Kidney tubule cell (primary cell): ENCODE results near the gene MAP2K6.
"Not testable (repeated sequence)": the region's sequence is repeated elsewhere in the genome, so short reads cannot be mapped to it uniquely, and the experiment has no call there.

Source experiments
- DNase-seq: peaks from one replicate; pipeline ENCODE4 v3.0.0-alpha.2; 2018; ENCODE audit warnings: low spot score

The MAP2K6 gene

GRCh38 chr17:69457603-69458002 lies 43.1 kb downstream of the MAP2K6 start:
- DNase-seq: no peak

GRCh38 chr17:69460963-69461922 lies 46.7 kb downstream of the MAP2K6 start:
- no peak for DNase-seq

- DNase-seq: no peak
Observed at GRCh38 chr17:69461951-69462369, 47.5 kb downstream of the MAP2K6 start.

GRCh38 chr17:69462882-69463281 lies 48.4 kb downstream of the MAP2K6 start:
- no peak for DNase-seq

GRCh38 chr17:69466451-69466850 lies 52.0 kb downstream of the MAP2K6 start:
- peak; percentile 48 for DNase-seq

GRCh38 chr17:69466905-69467667 lies 52.6 kb downstream of the MAP2K6 start:
- peak; percentile 91 for DNase-seq

- DNase-seq: no peak
Observed at GRCh38 chr17:69468207-69468606, 53.7 kb downstream of the MAP2K6 start.

- no peak for DNase-seq
Observed at GRCh38 chr17:69470702-69471101, 56.2 kb downstream of the MAP2K6 start.

DNA sequence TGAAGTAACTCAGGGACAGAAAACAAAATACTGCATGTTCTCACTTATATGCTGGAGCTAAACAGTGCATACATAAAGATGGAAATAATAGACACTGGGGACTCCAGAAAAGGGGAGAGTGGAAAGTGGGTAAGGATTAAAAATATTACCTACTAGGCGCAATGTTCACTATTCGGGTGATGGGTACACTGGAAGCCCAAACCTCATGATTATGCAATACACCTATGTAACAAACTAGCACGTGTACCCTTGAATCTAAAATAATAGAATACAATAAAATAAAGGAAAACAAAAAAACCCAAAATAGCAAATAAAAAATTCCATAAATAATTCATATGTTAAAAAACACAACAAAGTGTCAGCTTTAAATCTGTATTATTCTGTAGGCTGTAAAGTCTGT lies 56.9 kb downstream of the MAP2K6 start:
- no peak for DNase-seq

- peak; percentile 66 for DNase-seq
Observed at GRCh38 chr17:69473841-69474831, 59.6 kb downstream of the MAP2K6 start.

GRCh38 chr17:69477204-69477902 lies 62.9 kb downstream of the MAP2K6 start:
- no peak for DNase-seq

- no peak for DNase-seq
Observed at GRCh38 chr17:69477903-69478266, 63.4 kb downstream of the MAP2K6 start.

- no peak for DNase-seq
Observed at GRCh38 chr17:69478916-69479315, 64.4 kb downstream of the MAP2K6 start.

DNA sequence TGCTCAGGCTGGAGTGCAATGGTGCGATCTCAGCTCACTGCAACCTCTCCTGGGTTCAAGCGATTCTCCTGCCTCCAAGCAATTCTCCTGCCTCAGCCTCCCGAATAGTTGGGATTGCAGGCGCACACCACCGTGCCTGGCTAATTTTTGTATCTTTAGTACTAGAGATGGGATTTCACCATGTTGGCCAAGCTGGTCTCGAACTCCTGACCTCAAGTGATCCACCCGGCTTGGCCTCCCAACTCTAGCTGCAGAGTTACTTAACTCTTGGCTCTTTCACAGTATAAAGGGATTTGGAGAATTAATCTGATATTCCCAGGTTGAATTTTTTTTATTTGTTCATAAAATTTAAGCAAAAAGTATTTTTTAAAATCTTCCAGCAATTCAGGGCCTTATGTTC lies 65.3 kb downstream of the MAP2K6 start:
- DNase-seq: not testable (repeated sequence)

- DNase-seq: no peak
Observed at GRCh38 chr17:69480245-69480644, 65.7 kb downstream of the MAP2K6 start.

DNA sequence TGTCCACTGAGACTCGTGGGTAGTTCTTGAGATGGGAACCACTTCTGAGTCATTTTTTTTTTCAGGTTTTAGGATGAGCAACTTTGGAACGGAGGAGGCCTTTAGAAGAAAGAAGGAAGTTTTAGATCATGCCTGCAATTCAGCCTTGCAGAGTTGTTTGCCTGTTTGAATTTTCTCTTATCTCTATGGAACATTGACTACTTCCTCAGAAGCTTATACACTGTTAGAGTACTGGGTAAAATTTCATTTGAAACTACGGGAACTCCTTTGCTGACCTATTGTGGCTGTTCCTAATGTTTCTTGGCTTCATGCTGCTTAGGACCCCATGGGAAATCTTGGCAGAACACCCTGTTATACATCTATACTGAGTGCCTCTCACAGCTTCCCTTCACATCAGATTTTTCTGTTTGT lies 70.8 kb downstream of the MAP2K6 start:
- DNase-seq: no peak

GRCh38 chr17:69485901-69486643 lies 71.6 kb downstream of the MAP2K6 start:
- peak; percentile 50 for DNase-seq

- no peak for DNase-seq
Observed at GRCh38 chr17:69486779-69487637, 72.5 kb downstream of the MAP2K6 start.

DNA sequence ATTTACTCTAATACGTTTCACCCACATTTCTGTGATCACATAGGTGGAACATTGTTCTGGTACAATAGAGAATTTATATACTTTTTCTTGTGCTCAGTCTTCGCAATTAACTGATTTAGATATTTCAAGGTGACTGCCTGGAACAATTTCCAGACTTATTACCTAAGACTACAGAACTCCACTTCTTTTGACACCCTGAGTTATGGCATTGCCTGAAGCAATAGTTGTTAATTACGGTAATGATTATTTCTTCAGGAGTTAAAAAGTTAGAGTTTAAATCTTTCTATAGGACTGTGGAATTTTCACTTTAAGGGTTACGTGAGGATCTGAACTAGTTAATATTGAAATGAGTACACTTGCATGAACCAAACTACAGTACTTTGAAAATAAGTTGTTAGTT lies 74.8 kb downstream of the MAP2K6 start:
- DNase-seq: no peak
